ENCODE results near the gene GRIN3A. TPM values are rescaled to one million over a fixed set of nuclear protein-coding genes. Genes with fewer than 3 reads are reported as not detected.

GRIN3A gene
- total and polyA plus RNA-seq, 9 of the 15 experiments (the other 6 are each of a cell fraction or from before 2014, with no cell fraction given): 0.01 to 0.03 TPM; not detected in 7

- no peak for TF ChIP-seq HMG20B (CRISPR knock-in tag; IDR thresholded peaks at IDR 0.05)
- no peak for TF ChIP-seq PHF20 (IDR thresholded peaks at IDR 0.05; ENCODE audit: partially characterized antibody)
- no peak for TF ChIP-seq ZFP36 (IDR thresholded peaks at IDR 0.05; ENCODE audit: low read depth, low read length, partially characterized antibody)
- TF ChIP-seq TGIF2 (CRISPR knock-in tag; IDR thresholded peaks at IDR 0.05): no peak
These were observed 166.1 kb downstream of the GRIN3A start (continued) for GRCh38 chr9:101572316-101572715.

GRCh38 chr9:101571114-101571513 lies 167.3 kb downstream of the GRIN3A start:
- FAIRE-seq (peak; percentile 69), ATAC-seq (peak; percentile 70), DNase-seq (ENCODE audit: extremely low read depth in 1 of 4, low spot score in 3 of 4) (peak in 2 of 4 experiments; percentile 37 to 44)
- CTCF ChIA-PET (ENCODE audit: low intra/inter-chr PET ratio): no interaction called here
- Histone ChIP-seq H3K79me2 (ENCODE audit: control insufficient read depth, insufficient read depth, low read length) (no peaks in the 10 kb centered on the region), H3K4me1 (replicated peaks in 1 of 2; ENCODE audit: control insufficient read depth in 2 of 2, insufficient read depth in 2 of 2, low read length in 2 of 2) (peaks cover 18 to 32% of the 10 kb centered on the region in 2 experiments), H3K9me3 (replicated peaks; ENCODE audit: control insufficient read depth, insufficient read depth, low read depth, low read length) (no peaks in the 10 kb centered on the region), H3K27ac (ENCODE audit: extremely low read depth, low read depth, low read length) (no peak overlapping the region), H3K36me3 (ENCODE audit: control insufficient read depth, insufficient read depth, low read length) (no peaks in the 10 kb centered on the region), H3K4me3 (no peak overlapping the region), H3K4me2 (ENCODE audit: insufficient read depth, low read length) (peak overlapping the region; percentile 32; the same call in 1 of the 2 replicates), H3K27me3 (ENCODE audit: control insufficient read depth in 2 of 2, insufficient read depth in 2 of 2, low read length in 2 of 2) (no peaks in the 10 kb centered on the region), H3K9me1 (ENCODE audit: control insufficient read depth, insufficient read depth, low read length) (no peaks in the 10 kb centered on the region), H4K20me1 (replicated peaks; ENCODE audit: control insufficient read depth, insufficient read depth, low read length) (no peaks in the 10 kb centered on the region), H2AFZ (ENCODE audit: low read depth, low read length) (no peak overlapping the region), H3K9ac (ENCODE audit: insufficient read depth in 1 of 2, low read depth in 2 of 2, low read length in 2 of 2) (no peak overlapping the region)
- in situ Hi-C loops (cut with MboI): no loop called here
- POLR2A ChIA-PET: no interaction called here
- intact Hi-C loops (cut with micrococcal nuclease): no loop called here
- WGBS (ENCODE audit: insufficient coverage, low coverage, missing lambda C conversion rate): 0% methylated on average over 1 of the region's 1 CpG
- BruUV-seq (replicated peaks): no TSS peak
- TF ChIP-seq ZBTB26 (CRISPR knock-in tag; IDR thresholded peaks at IDR 0.05): no peak
- TF ChIP-seq ZBTB17 (CRISPR knock-in tag; IDR thresholded peaks at IDR 0.05): no peak
- TF ChIP-seq ARID1B (IDR thresholded peaks at IDR 0.05): 0 out of 2 replicates have a peak, but pooled peaks have one; percentile 11
- TF ChIP-seq ZBTB1 (CRISPR knock-in tag; IDR thresholded peaks at IDR 0.05; ENCODE audit: borderline replicate concordance, low read depth): no peak
- TF ChIP-seq MBD1 (CRISPR knock-in tag; IDR thresholded peaks at IDR 0.05): no peak
- TF ChIP-seq HDGF (IDR thresholded peaks at IDR 0.05): no peak
- no peak for TF ChIP-seq DNMT1 (IDR thresholded peaks at IDR 0.05)
- TF ChIP-seq DDX20 (tag; IDR thresholded peaks at IDR 0.05; ENCODE audit: low read depth): no peak
- TF ChIP-seq TAF7 (tag; IDR thresholded peaks at IDR 0.05): no peak
- no peak for TF ChIP-seq JUND (IDR thresholded peaks at IDR 0.05; ENCODE audit: borderline replicate concordance, low read depth, low read length)
- TF ChIP-seq JUND (tag; IDR thresholded peaks at IDR 0.05; ENCODE audit: borderline replicate concordance, low read depth, low read length): 0 out of 3 replicates have a peak, but pooled peaks have one; percentile 25
- TF ChIP-seq ETS2 (tag; IDR thresholded peaks at IDR 0.05; ENCODE audit: borderline replicate concordance, poor library complexity, severe bottlenecking): no peak
- TF ChIP-seq SIX5 (IDR thresholded peaks at IDR 0.05; ENCODE audit: borderline replicate concordance in 1 of 2, insufficient read depth in 1 of 2, low read depth in 1 of 2, low read length in 2 of 2): no peak
- no peak for TF ChIP-seq TFE3 (CRISPR knock-in tag; IDR thresholded peaks at IDR 0.05)
- TF ChIP-seq HDAC1 (IDR thresholded peaks at IDR 0.05): no peak
